Cardiac fibroblast (primary cell): ENCODE measurements around the gene MAPK10.
A peak's percentile ranks its signal among the peaks of the same experiment; 100 is the strongest.

Experiments used
- DNase-seq, 2 donors: peaks; one replicate each; pipeline versions ENCODE4 v3.0.0 to v3.0.0-alpha.2; 2010; ENCODE audit warnings: low read depth in 2 of 2
- H3K4me3 ChIP-seq, 2 donors: replicated peaks in 1 of 2; 1 replicate in 1 of 2; 2 replicates in 1 of 2; pipeline ENCODE4 v1.5.1; 2011; ENCODE audit warnings: low read depth in 2 of 2, low read length in 2 of 2, mild to moderate bottlenecking in 2 of 2, moderate library complexity in 1 of 2
- CTCF ChIP-seq: IDR thresholded peaks from one replicate; pipeline ENCODE4 v1.5.1; 2011; ENCODE audit warnings: low read depth, mild to moderate bottlenecking, low read length, inconsistent platforms

MAPK10 gene

GRCh38 chr4:86346320-86346719 is 13.5 kb downstream of the MAPK10 start:
- DNase-seq, result no peak
- H3K4me3 ChIP-seq, result no peak overlapping the region
- no peak for TF ChIP-seq CTCF

- H3K4me3 ChIP-seq, result no peak overlapping the region
- DNase-seq, result no peak
- no peak for TF ChIP-seq CTCF
Observed at GRCh38 chr4:86344127-86344526, 15.7 kb downstream of the MAPK10 start.

- peak; percentile 78 to 96 for DNase-seq
- H3K4me3 ChIP-seq, result no peak overlapping the region
- TF ChIP-seq CTCF, result no peak
Observed at GRCh38 chr4:86338989-86339388, 20.9 kb downstream of the MAPK10 start.

- TF ChIP-seq CTCF, result no peak
- no peak overlapping the region for H3K4me3 ChIP-seq
- DNase-seq, result peak; percentile 12 to 47
Observed at GRCh38 chr4:86338521-86338920, 21.3 kb downstream of the MAPK10 start.

GRCh38 chr4:86334020-86334750 is 25.7 kb downstream of the MAPK10 start:
- H3K4me3 ChIP-seq, result no peak overlapping the region
- peak; percentile 4 to 13 for DNase-seq
- no peak for TF ChIP-seq CTCF

GRCh38 chr4:86333236-86333635 is 26.6 kb downstream of the MAPK10 start:
- DNase-seq, result no peak
- TF ChIP-seq CTCF, result no peak
- no peak overlapping the region for H3K4me3 ChIP-seq
